ENCODE results near the gene MEI4. TPM values are rescaled to one million over a fixed set of nuclear protein-coding genes. Genes with fewer than 3 reads are reported as not detected.
"Not testable (repeated sequence)": the region's sequence is repeated elsewhere in the genome, so short reads cannot be mapped to it uniquely, and the experiment has no call there.

MEI4 gene
- total RNA-seq, 2 experiments from 2014 or later: not detected

DNA sequence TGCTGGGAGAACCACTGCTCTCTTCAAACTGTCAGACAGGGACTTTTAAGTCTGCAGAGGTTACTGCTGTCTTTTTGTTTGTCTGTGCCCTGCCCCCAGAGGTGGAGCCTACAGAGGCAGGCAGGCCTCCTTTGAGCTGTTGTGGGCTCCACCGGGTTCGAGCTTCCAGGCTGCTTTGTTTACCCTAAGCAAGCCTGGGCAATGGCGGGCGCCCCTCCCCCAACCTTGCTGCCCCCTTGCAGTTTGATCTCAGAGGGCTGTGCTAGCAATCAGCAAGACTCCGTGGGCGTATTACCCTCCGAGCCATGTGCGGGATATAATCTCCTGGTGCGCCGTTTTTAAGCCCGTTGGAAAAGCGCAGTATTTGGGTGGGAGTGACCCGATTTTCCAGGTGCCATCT lies 83.2 kb downstream of the MEI4 start:
- H3K27ac Mint-ChIP-seq; H3K4me3 Mint-ChIP-seq; H3K27me3 Mint-ChIP-seq; ATAC-seq; DNase-seq; H3K4me1 Mint-ChIP-seq; CTCF ChIA-PET; H3K9me3 Mint-ChIP-seq (ENCODE audit: low read depth); H3K36me3 Mint-ChIP-seq: not testable (repeated sequence)

DNA sequence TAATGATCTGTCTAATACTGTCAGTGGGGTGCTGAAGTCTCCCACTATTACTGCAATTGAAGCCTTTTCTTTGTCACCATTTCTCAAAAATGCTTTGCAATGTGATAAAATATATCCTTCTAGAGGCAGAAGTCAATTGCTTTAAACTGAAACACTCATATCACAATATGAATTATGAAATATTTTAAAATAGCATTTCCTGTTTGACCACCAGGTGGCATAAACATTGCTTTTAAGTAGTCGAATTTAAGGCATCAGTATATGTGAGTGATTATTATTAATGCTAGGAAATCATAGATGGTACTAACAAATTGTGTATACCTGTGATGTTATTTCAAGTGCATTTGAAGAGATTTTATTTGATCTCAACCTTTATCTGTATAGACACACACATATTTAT lies 87.5 kb downstream of the MEI4 start:
- no peaks in the 10 kb centered on the region for H3K9me3 Mint-ChIP-seq (ENCODE audit: low read depth)
- H3K27me3 Mint-ChIP-seq: no peaks in the 10 kb centered on the region

DNA sequence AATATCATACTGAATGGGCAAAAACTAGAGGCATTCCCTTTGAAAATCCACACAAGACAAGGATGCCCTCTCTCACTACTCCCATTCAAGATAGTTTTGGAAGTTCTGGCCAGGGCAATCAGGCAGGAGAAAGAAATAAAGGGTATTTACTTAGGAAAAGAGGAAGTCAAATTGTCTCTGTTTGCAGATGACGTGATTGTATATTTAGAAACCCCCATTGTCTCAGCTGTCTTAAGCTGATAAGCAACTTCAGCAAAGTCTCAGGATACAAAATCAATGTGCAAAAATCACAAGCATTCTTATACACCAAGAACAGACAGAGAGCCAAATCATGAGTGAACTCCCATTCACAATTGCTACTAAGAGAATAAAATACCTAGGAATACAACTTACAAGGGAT lies 99.3 kb downstream of the MEI4 start:
- H3K9me3 Mint-ChIP-seq (ENCODE audit: low read depth); H3K27me3 Mint-ChIP-seq; DNase-seq; H3K36me3 Mint-ChIP-seq; H3K27ac Mint-ChIP-seq; H3K4me1 Mint-ChIP-seq; H3K4me3 Mint-ChIP-seq; ATAC-seq; CTCF ChIA-PET: not testable (repeated sequence)

More for the DNA sequence above, 87.5 kb downstream of the MEI4 start:
- Mint-ChIP-seq H3K4me1 (no peaks in the 10 kb centered on the region), H3K4me3 (no peak overlapping the region), H3K36me3 (no peaks in the 10 kb centered on the region), H3K27ac (no peak overlapping the region)
- CTCF ChIA-PET: no interaction called here
- ATAC-seq (no peak), DNase-seq (no peak)

DNA sequence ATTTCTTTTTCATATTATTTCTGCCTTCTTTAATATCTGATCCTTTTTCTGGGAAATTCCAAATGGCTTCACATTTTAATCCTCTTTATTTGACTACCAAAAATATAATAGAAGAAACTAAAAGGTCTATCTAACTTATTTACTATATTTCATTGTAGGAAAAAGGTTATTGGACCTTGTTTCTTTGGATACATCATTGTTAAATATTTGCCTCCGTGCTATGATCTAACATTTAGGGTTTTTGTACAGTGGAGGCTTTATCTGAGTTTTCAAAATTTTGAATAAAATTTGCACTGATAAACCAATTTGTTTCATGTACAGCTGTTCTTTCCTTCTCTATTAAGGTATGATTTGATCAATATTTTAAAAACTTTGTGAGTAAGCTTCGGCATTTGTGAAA lies 109.5 kb downstream of the MEI4 start:
- H3K4me3 Mint-ChIP-seq: no peak overlapping the region
- ATAC-seq (no peak), DNase-seq (no peak)
- no peaks in the 10 kb centered on the region for H3K36me3 Mint-ChIP-seq
- H3K4me1 Mint-ChIP-seq: no peaks in the 10 kb centered on the region
- CTCF ChIA-PET: no interaction called here
- H3K27ac Mint-ChIP-seq: no peak overlapping the region
- no peaks in the 10 kb centered on the region for H3K27me3 Mint-ChIP-seq
- no peaks in the 10 kb centered on the region for H3K9me3 Mint-ChIP-seq (ENCODE audit: low read depth)

DNA sequence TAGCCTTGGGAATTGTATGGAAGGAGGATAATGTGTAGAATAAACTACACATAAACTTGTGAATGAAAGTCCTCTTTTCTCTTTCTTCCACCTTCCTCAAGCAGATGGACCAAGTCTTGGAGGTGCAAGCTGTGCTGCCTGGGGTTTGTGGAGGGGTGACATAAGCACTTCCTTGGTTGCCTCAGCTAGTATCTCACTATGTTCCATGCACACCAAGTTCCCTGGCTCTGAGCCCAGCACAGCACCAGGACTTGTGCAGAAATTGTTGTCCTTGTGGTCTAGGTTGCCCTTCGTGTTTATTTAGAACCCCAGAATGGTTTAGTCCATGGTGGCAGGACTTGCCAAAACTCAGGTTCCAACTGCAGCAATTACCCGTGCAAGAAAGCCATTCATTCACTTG lies 110.3 kb downstream of the MEI4 start:
- no peak for ATAC-seq
- Mint-ChIP-seq H3K9me3 (ENCODE audit: low read depth) (no peaks in the 10 kb centered on the region), H3K4me1 (no peaks in the 10 kb centered on the region), H3K27me3 (no peaks in the 10 kb centered on the region), H3K27ac (no peak overlapping the region), H3K4me3 (no peak overlapping the region), H3K36me3 (no peaks in the 10 kb centered on the region)
- DNase-seq: no peak
- CTCF ChIA-PET: no interaction called here

DNA sequence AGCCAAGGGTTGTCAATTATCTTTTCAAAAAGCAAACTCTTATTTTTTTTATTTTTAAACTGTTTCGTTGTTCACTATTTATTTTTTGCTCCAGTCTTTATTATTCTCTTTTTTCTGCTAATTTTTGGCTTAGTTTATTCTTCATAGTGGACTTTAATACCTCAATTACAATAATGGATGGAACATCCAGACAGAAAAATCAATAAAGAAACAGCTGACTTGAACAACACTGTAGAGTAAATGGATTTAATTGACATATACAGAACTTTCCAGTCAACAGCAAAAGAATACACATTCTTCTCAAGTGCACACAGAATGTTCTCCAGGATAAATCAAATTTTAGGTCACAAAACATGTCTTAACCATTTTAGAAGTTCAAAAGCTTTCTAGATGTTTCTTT lies 111.5 kb downstream of the MEI4 start:
- no peaks in the 10 kb centered on the region for H3K9me3 Mint-ChIP-seq (ENCODE audit: low read depth)
- DNase-seq (no peak), ATAC-seq (no peak)
- no peaks in the 10 kb centered on the region for H3K27me3 Mint-ChIP-seq
- CTCF ChIA-PET: no interaction called here
- H3K27ac Mint-ChIP-seq: no peak overlapping the region
- no peaks in the 10 kb centered on the region for H3K4me1 Mint-ChIP-seq
- no peaks in the 10 kb centered on the region for H3K36me3 Mint-ChIP-seq
- no peak overlapping the region for H3K4me3 Mint-ChIP-seq

DNA sequence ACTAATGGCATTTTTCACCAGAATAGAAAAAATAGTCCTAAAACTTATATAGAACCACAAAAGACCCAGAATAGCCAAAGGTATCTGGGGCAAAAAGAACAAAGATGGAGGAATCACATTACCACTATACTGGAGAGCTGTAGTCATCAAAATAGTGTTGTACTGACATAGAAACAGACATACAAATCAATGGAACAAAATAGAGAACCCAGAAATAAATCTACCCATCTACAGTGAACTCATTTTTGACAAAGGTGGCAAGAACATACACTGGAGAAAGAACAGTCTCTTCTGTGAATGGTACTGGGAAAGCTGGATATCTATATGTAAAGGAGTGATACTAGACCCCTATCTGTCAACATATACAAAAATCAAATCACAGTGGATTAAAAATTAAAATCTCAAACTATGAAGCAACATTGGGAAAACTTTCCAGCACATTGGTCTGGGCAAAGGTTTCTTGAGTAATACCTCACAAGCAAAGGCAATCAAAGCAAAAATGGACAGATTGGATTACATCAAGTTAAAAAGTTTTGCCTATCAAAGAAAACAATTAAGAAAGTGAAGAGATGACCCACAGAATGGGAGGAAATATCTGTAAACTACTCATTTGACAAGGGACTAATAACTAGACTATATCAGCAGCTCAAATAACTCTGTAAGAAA lies 120.5 kb downstream of the MEI4 start:
- DNase-seq (no peak), ATAC-seq (no peak)
- CTCF ChIA-PET: no interaction called here
- H3K27ac Mint-ChIP-seq: no peak overlapping the region
- H3K4me1 Mint-ChIP-seq: peaks cover 2% of the 10 kb centered on the region
- peaks cover 11% of the 10 kb centered on the region for H3K9me3 Mint-ChIP-seq (ENCODE audit: low read depth)
- H3K36me3 Mint-ChIP-seq: no peaks in the 10 kb centered on the region
- H3K27me3 Mint-ChIP-seq: no peaks in the 10 kb centered on the region
- H3K4me3 Mint-ChIP-seq: no peak overlapping the region

DNA sequence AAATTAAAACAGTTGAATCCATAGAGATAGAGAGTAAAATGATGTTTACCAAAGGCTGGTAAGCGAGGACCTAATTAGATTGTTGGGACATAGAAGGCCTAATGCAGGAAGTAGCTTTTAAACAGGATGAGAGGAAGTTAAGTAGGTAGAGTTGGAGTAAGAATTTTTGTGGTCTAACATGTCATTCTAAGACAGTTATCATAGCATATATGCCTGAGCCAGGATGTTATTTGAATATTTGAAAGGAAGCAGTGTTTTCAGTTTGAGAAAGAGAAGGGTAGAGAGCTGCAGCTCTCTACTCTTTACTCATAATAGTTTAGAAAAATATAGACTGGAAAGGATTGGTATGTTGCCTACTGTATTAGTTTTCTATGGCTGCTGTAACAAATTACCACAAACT lies 121.6 kb downstream of the MEI4 start:
- Mint-ChIP-seq H3K9me3 (ENCODE audit: low read depth) (peaks cover 11% of the 10 kb centered on the region), H3K27ac (no peak overlapping the region), H3K36me3 (no peaks in the 10 kb centered on the region), H3K4me3 (no peak overlapping the region), H3K4me1 (peaks cover 2% of the 10 kb centered on the region), H3K27me3 (no peaks in the 10 kb centered on the region)
- no peak for DNase-seq
- CTCF ChIA-PET: no interaction called here
- no peak for ATAC-seq

DNA sequence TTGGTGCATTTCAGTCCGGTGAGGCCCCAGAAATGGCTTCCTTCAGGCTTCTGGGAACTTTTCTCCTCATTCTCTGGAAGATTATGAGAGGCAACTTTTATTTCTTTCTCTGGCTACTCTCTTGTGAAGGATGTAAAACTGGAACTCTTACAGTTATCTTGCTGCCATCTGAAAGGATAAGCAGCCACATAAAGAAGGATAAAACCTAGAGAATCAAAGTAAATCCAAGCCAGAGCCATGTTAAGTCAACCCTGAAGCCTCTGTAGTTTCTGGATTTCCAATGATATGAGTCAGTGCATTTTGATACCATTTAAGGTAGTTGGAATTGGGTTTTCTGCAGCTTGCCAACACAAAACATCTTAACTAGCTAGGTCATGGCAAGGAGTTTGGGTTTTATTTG lies 123.6 kb downstream of the MEI4 start:
- no peak for DNase-seq
- no peak overlapping the region for H3K27ac Mint-ChIP-seq

DNA sequence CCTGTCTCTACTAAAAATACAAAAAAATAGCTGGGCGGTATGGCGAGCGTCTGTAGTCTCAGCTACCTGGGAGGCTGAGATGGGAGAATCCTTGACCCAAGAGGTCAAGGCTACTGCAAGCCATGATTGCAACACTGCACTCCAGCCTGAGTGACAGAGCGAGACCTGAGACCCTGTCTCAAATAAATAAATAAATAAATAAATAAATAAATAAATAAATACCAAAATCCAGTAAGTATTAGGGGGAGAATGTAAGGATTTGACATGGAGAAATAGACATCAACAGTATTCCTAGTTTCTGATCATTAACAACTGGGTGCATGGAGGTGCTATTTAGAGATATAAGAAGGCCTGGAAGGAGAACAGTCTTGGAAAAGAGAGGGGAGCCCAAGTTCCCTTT lies 125.7 kb downstream of the MEI4 start:
- Mint-ChIP-seq H3K27me3 (no peaks in the 10 kb centered on the region), H3K4me1 (peaks cover 2% of the 10 kb centered on the region), H3K4me3 (no peak overlapping the region), H3K9me3 (ENCODE audit: low read depth) (peaks cover 13% of the 10 kb centered on the region), H3K27ac (no peak overlapping the region), H3K36me3 (no peaks in the 10 kb centered on the region)
- CTCF ChIA-PET: no interaction called here
- ATAC-seq (no peak), DNase-seq (no peak)

More for the DNA sequence above, 123.6 kb downstream of the MEI4 start:
- CTCF ChIA-PET: no interaction called here
- Mint-ChIP-seq H3K9me3 (ENCODE audit: low read depth) (peaks cover 13% of the 10 kb centered on the region), H3K36me3 (no peaks in the 10 kb centered on the region), H3K4me1 (peaks cover 2% of the 10 kb centered on the region), H3K27me3 (no peaks in the 10 kb centered on the region), H3K4me3 (no peak overlapping the region)
- no peak for ATAC-seq

DNA sequence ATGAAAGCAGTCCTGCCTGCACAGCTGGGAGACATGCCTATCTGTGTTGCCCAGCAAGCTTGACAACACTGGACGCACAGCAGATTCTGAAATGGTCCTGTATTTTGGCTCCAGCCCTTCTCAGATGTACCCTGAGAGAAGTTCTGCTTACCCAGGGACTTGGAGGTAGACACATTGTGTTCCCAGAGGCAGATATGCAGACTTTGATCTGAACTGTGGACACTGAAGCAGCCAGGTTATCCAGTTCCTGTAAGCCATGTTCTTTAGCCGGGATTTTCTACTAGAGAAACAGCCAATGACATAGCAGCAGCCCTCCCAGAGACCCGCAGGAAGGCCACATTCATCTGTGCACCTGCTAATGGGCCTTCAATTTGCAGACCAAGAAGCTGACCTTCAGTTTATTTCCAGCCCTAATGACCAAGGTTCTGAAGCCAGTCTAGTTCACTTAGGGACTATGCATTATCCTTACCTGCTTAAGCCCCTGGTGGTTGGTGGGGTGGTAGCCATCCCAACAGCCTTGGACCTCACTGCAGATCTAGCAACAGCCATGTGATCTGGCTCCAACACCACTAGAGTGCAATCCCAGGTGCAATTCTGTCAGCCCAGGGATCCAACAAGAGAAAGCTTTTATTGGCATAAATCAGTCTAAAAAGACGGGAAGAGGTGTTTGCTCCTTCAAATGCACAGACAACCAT lies 134.2 kb downstream of the MEI4 start:
- ATAC-seq (no peak), DNase-seq (no peak)
- Mint-ChIP-seq H3K4me1 (no peaks in the 10 kb centered on the region), H3K27ac (no peak overlapping the region), H3K36me3 (no peaks in the 10 kb centered on the region), H3K9me3 (ENCODE audit: low read depth) (peaks cover 3% of the 10 kb centered on the region), H3K27me3 (no peaks in the 10 kb centered on the region), H3K4me3 (no peak overlapping the region)
- CTCF ChIA-PET: no interaction called here

DNA sequence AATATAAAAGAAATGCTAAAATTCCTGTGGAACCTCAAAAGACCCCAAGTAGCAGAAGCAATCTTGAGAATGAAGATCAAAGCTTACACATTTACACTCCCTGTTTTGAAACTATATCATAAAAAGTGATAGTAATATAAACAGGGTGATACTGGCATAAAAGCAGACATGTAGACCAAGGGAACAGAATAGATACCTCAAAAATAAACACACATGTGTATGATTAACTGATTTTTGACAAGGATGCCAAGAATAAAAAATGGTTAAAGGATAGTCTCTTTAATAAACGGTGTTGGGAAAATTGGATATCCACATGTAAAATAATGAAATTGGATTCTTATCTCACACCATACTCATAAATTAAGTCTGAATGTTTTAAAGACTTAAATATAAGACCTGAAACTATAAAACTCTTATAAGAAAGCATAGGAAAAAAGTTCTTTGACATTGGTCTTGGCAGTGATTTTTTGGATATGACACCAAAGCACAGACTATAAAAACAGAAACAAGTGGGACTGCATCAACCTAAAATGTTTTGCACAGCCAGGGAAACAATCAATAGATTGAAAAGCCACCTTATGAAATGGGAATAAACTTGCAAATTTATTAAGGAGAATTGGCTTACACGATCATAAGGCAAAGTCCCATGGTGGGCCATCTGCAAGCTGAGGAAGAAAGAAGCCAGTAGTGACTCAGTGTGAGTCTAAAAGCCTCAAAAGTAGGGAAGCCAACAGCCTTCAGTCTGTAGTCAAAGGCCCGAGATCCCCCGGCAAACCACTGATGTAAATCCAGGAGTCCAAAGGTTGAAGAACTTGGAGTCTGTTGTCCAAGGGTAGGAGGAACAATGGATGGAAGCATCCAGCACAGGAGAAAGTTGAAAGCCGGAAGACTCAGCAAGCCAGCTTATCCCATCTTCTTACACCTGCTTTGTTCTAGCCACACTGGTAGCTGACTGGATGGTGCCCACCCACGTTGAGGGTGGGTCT lies 144.3 kb downstream of the MEI4 start:
- CTCF ChIA-PET: no interaction called here
- H3K27ac Mint-ChIP-seq: no peak overlapping the region
- no peaks in the 10 kb centered on the region for H3K27me3 Mint-ChIP-seq
- H3K4me1 Mint-ChIP-seq: no peaks in the 10 kb centered on the region
- DNase-seq (no peak), ATAC-seq (no peak)
- H3K4me3 Mint-ChIP-seq: no peak overlapping the region
- peaks cover 2% of the 10 kb centered on the region for H3K9me3 Mint-ChIP-seq (ENCODE audit: low read depth)
- no peaks in the 10 kb centered on the region for H3K36me3 Mint-ChIP-seq

DNA sequence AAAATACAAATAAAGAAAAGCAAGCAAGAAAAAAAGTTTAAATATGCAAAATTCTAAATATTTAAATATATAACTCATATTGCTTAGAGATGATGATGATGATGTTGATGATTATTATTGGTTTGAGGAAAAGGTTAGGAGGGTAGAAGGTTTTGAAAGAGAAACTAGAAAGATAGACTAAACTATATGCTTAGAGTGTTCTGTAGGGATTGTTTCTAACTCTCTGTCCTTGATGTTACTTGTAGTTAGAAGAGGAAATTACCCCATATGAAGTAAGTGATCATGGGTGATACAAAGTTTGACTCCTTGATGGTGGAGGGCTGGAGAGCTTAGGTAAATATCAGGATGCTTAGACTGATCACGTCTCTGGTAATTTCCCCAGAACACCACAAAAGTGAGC lies 159.5 kb downstream of the MEI4 start:
- H3K36me3 Mint-ChIP-seq: no peaks in the 10 kb centered on the region
- H3K27ac Mint-ChIP-seq: no peak overlapping the region
- H3K4me3 Mint-ChIP-seq: no peak overlapping the region
- CTCF ChIA-PET: no interaction called here
- ATAC-seq (no peak), DNase-seq (no peak)
- H3K4me1 Mint-ChIP-seq: no peaks in the 10 kb centered on the region
- peaks cover 5% of the 10 kb centered on the region for H3K9me3 Mint-ChIP-seq (ENCODE audit: low read depth)
- H3K27me3 Mint-ChIP-seq: no peaks in the 10 kb centered on the region

DNA sequence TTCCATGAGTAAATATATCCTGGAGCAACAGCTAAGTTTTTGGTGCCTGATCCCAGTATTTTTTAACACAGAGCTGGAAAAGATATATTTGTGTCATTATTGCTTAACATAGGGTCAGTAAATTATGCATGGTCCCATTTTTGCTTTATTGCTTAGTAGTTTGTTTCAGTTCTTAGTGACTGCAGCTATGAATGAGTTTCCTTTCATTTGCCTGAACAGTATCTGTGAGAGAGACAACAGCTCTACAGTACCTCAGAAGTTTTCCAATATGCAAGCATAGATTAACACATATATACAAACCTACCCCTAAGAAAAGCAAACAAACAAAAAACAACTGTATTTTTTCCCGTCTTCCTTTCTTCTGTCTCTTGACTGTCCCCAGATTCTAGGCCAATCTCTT lies 160.3 kb downstream of the MEI4 start:
- no peaks in the 10 kb centered on the region for H3K4me1 Mint-ChIP-seq
- no peaks in the 10 kb centered on the region for H3K27me3 Mint-ChIP-seq
- no peak for ATAC-seq
- no peak overlapping the region for H3K27ac Mint-ChIP-seq
- no peaks in the 10 kb centered on the region for H3K36me3 Mint-ChIP-seq
- DNase-seq: no peak
- H3K9me3 Mint-ChIP-seq (ENCODE audit: low read depth): peaks cover 6% of the 10 kb centered on the region
- CTCF ChIA-PET: no interaction called here
- no peak overlapping the region for H3K4me3 Mint-ChIP-seq
